Endothelial cell of umbilical vein (primary cell): ENCODE measurements around the gene NEU1. TPM values are rescaled to one million over a fixed set of nuclear protein-coding genes. Genes with fewer than 3 reads are reported as not detected.
"Not testable (repeated sequence)": the region's sequence is repeated elsewhere in the genome, so short reads cannot be mapped to it uniquely, and the experiment has no call there.

Experiments used
- BruUV-seq: library from RNA; stranded (reverse); fragments of 400-500 nt; replicated peaks from 2 replicates; lab custom pipeline; 2021; lab: Mats Ljungman, UMichigan
- CTCF ChIA-PET: fragments of 300-600, 350-600 bp; sonication (Branson Sonifier 250); formaldehyde crosslinking; loops from one replicate; lab custom pipeline; 2021; ENCODE audit warnings: antibody characterized with exemption, inconsistent platforms; lab: Charles Lee
- POLR2A ChIA-PET: fragments of 300-600, 350-600 bp; sonication (Branson Sonifier 250); formaldehyde crosslinking; loops from one replicate; lab custom pipeline; 2021; ENCODE audit warnings: antibody characterized with exemption, inconsistent platforms; lab: Charles Lee
- DNase-seq: peaks from one replicate; pipeline ENCODE4 v3.0.0-alpha.2; 2011; ENCODE audit warnings: low read depth, low spot score
- FAIRE-seq: peaks from 2 replicates; lab custom pipeline; 2011; peaks lifted over from hg19 to GRCh38; lab: Jason Lieb, UNC
- H2AFZ ChIP-seq: 2 replicates; pipeline ENCODE4 v1.6.0; 2012; ENCODE audit warnings: low read depth, low read length, control low read depth, inconsistent platforms
- H3K27ac ChIP-seq: 2 replicates; pipeline ENCODE4 v1.5.1; 2011; ENCODE audit warnings: low read depth, mild to moderate bottlenecking, control low read depth, low read length, moderate library complexity; ENCODE audit not compliant: insufficient read depth
- H3K27me3 ChIP-seq, 2 experiments: 2 replicates each; pipeline versions ENCODE4 v1.6.0 to v1.6.1; 2011; ENCODE audit warnings: low read length in 2 of 2, mixed read lengths in 1 of 2; ENCODE audit not compliant: control insufficient read depth in 2 of 2, insufficient read depth in 2 of 2
- H3K36me3 ChIP-seq, 2 experiments: 2 replicates in 1 of 2; 3 replicates in 1 of 2; pipeline ENCODE4 v1.5.1; 2011; ENCODE audit warnings: low read length in 2 of 2, mild to moderate bottlenecking in 1 of 2, moderate library complexity in 1 of 2; ENCODE audit not compliant: control insufficient read depth in 2 of 2, insufficient read depth in 2 of 2; ENCODE audit errors: extremely low read depth in 1 of 2
- H3K4me1 ChIP-seq: 3 replicates; pipeline ENCODE4 v1.5.1; 2011; ENCODE audit warnings: mild to moderate bottlenecking, low read length; ENCODE audit not compliant: control insufficient read depth, insufficient read depth; ENCODE audit errors: extremely low read depth
- H3K4me2 ChIP-seq: 2 replicates; pipeline ENCODE4 v1.6.1; 2011; ENCODE audit warnings: low read length, control low read depth, mixed read lengths; ENCODE audit not compliant: insufficient read depth
- H3K4me3 ChIP-seq, 3 experiments: fragments of 200-600 bp in 1 of 3; sonication (generic), shearing (Covaris generic) in 1 of 3; replicated peaks in 1 of 3; 2 replicates each; pipeline ENCODE4 v1.5.1; 2011 to 2016; ENCODE audit warnings: control low read depth in 3 of 3, low read length in 3 of 3, mild to moderate bottlenecking in 2 of 3, inconsistent platforms in 1 of 3, low read depth in 1 of 3, moderate library complexity in 1 of 3; ENCODE audit not compliant: insufficient read depth in 1 of 3
- H3K79me2 ChIP-seq: 2 replicates; pipeline ENCODE4 v1.6.0; 2012; ENCODE audit warnings: low read length, inconsistent platforms; ENCODE audit not compliant: control insufficient read depth, insufficient read depth
- H3K9ac ChIP-seq: replicated peaks from 2 replicates; pipeline ENCODE3; 2011; ENCODE audit warnings: low read length, control low read depth; ENCODE audit not compliant: insufficient read depth; ENCODE audit errors: extremely low read depth
- H3K9me1 ChIP-seq: replicated peaks from 3 replicates; pipeline ENCODE4 v1.6.0; 2011; ENCODE audit warnings: mild to moderate bottlenecking, low read length; ENCODE audit not compliant: control insufficient read depth, insufficient read depth; ENCODE audit errors: extremely low read depth
- H3K9me3 ChIP-seq: replicated peaks from 2 replicates; pipeline ENCODE4 v1.5.1; 2012; ENCODE audit warnings: low read length, inconsistent platforms; ENCODE audit not compliant: control insufficient read depth, insufficient read depth
- H4K20me1 ChIP-seq: replicated peaks from 2 replicates; pipeline ENCODE3; 2011; ENCODE audit warnings: mild to moderate bottlenecking, low read length; ENCODE audit not compliant: control insufficient read depth, insufficient read depth; ENCODE audit errors: extremely low read depth
- CTCF ChIP-seq, 2 donors: IDR thresholded peaks; 1 replicate in 1 of 2; 2 replicates in 1 of 2; pipeline ENCODE4 v1.5.1; 2011; ENCODE audit warnings: low read length in 2 of 2, mild to moderate bottlenecking in 2 of 2, moderate library complexity in 2 of 2, control low read depth in 1 of 2, inconsistent platforms in 1 of 2, low read depth in 1 of 2; ENCODE audit not compliant: insufficient read depth in 1 of 2; ENCODE audit errors: extremely low read depth in 1 of 2
- EZH2 ChIP-seq: IDR thresholded peaks from 2 replicates; pipeline ENCODE4 v1.6.1; 2012; ENCODE audit warnings: borderline replicate concordance, low read depth, mild to moderate bottlenecking, moderate library complexity, low read length, inconsistent platforms; ENCODE audit not compliant: severe bottlenecking
- FOS ChIP-seq: IDR thresholded peaks from 2 replicates; pipeline ENCODE4 v1.6.1; 2011; ENCODE audit warnings: mild to moderate bottlenecking, low read length, moderate library complexity, borderline replicate concordance; ENCODE audit not compliant: insufficient read depth
- GATA2 ChIP-seq: IDR thresholded peaks from 2 replicates; pipeline ENCODE4 v1.7.0; 2011; ENCODE audit warnings: low read depth, mild to moderate bottlenecking, moderate library complexity, mixed read lengths, low read length; ENCODE audit not compliant: insufficient read length, insufficient read depth
- JUN ChIP-seq: IDR thresholded peaks from 2 replicates; pipeline ENCODE4 v1.6.1; 2011; ENCODE audit warnings: borderline replicate concordance, low read depth; ENCODE audit not compliant: insufficient read length, insufficient read depth
- MAX ChIP-seq: IDR thresholded peaks from 2 replicates; pipeline ENCODE4 v1.6.1; 2011; ENCODE audit not compliant: insufficient read depth, insufficient read length
- MYC ChIP-seq: IDR thresholded peaks from one replicate; pipeline ENCODE4 v1.6.1; 2011; ENCODE audit warnings: mild to moderate bottlenecking, low read depth, low read length
- POLR2A ChIP-seq: IDR thresholded peaks from 2 replicates; pipeline ENCODE4 v1.6.1; 2012; ENCODE audit warnings: low read depth, mild to moderate bottlenecking, control low read depth, low read length
- POLR2AphosphoS5 ChIP-seq: IDR thresholded peaks from 2 replicates; pipeline ENCODE4 v1.6.1; 2012; ENCODE audit warnings: low read depth, mild to moderate bottlenecking, control low read depth, low read length, moderate library complexity; ENCODE audit not compliant: insufficient read depth
- dilution Hi-C: fragments of 300-500 bp; cut with MboI; formaldehyde crosslinking; loops from one replicate; pipeline ENCODE4 v1.15.0; 2019; ENCODE audit warnings: low sequenced_read_pairs; ENCODE audit not compliant: extremely low pct_ligation_motif_present
- intact Hi-C: fragments of 100-400 bp; cut with micrococcal nuclease; formaldehyde crosslinking; loops from one replicate; pipeline ENCODE4 v1.10.0; 2022
- polyA plus RNA-seq, 4 experiments: library from polyadenylated mRNA; depleted of rRNA in 3 of 4; stranded (reverse) in 3 of 4; unstranded in 1 of 4; fragments of >200 nt; gene quantifications; 2 replicates each; pipeline versions ENCODE4 v1.2.1 to v1.2.3, GENCODE V29; 2011 to 2012; ENCODE audit warnings: missing spikeins in 1 of 4
- total RNA-seq: library from RNA; stranded (reverse); gene quantifications from 2 replicates; pipeline ENCODE4 v1.2.3, GENCODE V29; 2021

Gene NEU1
- total and polyA plus RNA-seq, 2 donors (not counting 3 experiments of a cell fraction or from before 2014, with no cell fraction given): 62.8 to 111 TPM

GRCh38 chr6:31908791-31909190 lies 46.2 kb upstream of the NEU1 start:
- no peaks in the 10 kb centered on the region for H4K20me1 ChIP-seq
- ChIA-PET POLR2A (no interaction called here), CTCF (interaction anchor here (1.0 to 1.4 kb wide), 2 partner anchors 17 to 43 kb away, joined by 3 read pairs; no protein-coding TSS in a partner anchor)
- no peaks in the 10 kb centered on the region for H3K9me3 ChIP-seq
- DNase-seq (no peak), FAIRE-seq (no peak)
- H3K4me3 ChIP-seq: no peak overlapping the region
- H3K79me2 ChIP-seq: no peaks in the 10 kb centered on the region
- H3K27me3 ChIP-seq: peaks cover 5 to 12% of the 10 kb centered on the region in 2 experiments
- H3K4me1 ChIP-seq: peaks cover 3% of the 10 kb centered on the region
- H3K9me1 ChIP-seq: no peaks in the 10 kb centered on the region
- H3K27ac ChIP-seq: no peak overlapping the region
- dilution Hi-C loops: no loop called here
- H2AFZ ChIP-seq: no peak overlapping the region
- no TSS peak for BruUV-seq
- no peak overlapping the region for H3K4me2 ChIP-seq
- TF ChIP-seq CTCF (IDR thresholded peaks at IDR 0.05; ENCODE audit: extremely low read depth in 1 of 2, insufficient read depth in 1 of 2, low read depth in 1 of 2, low read length in 2 of 2) (no peak), MAX (no peak), EZH2 (no peak), FOS (no peak), POLR2A (no peak), POLR2AphosphoS5 (no peak), GATA2 (no peak), MYC (no peak), JUN (no peak)
- no peaks in the 10 kb centered on the region for H3K36me3 ChIP-seq
- intact Hi-C loops: no loop called here
- H3K9ac ChIP-seq: no peak overlapping the region

GRCh38 chr6:31908255-31908654 lies 45.6 kb upstream of the NEU1 start:
- FAIRE-seq, H3K4me2 ChIP-seq: not testable (repeated sequence)

More at GRCh38 chr6:31908255-31908654, 45.6 kb upstream of the NEU1 start:
- H3K27me3 ChIP-seq: peaks cover 5 to 12% of the 10 kb centered on the region in 2 experiments
- H3K36me3 ChIP-seq, H3K9me1 ChIP-seq, H3K9ac ChIP-seq, H3K79me2 ChIP-seq, BruUV-seq, H2AFZ ChIP-seq, H3K9me3 ChIP-seq, H4K20me1 ChIP-seq, DNase-seq, intact Hi-C loops, dilution Hi-C loops, H3K27ac ChIP-seq, H3K4me3 ChIP-seq, H3K4me1 ChIP-seq: not testable (repeated sequence)
- CTCF ChIA-PET: interaction anchor here (1.0 to 1.4 kb wide), 3 partner anchors 10 to 44 kb away, joined by 3 read pairs; no protein-coding TSS in a partner anchor
- POLR2A ChIA-PET: interaction anchor here (0.7 kb wide), 1 partner anchor 26 kb away, joined by 3 read pairs; no protein-coding TSS in a partner anchor
